HepG2 (cell line): ENCODE results near the gene LSM2. TPM values are rescaled to one million over a fixed set of nuclear protein-coding genes. Genes with fewer than 3 reads are reported as not detected.

Source experiments
- ETV6 ChIP-seq: sonication (generic); formaldehyde crosslinking; conservative IDR thresholded peaks from 2 replicates; pipeline ENCODE4 v1.4.0; 2020; ENCODE audit warnings: missing genetic modification reagents
- FOXO1 ChIP-seq: sonication (generic); formaldehyde crosslinking; IDR thresholded peaks from 2 replicates; pipeline ENCODE4 v1.4.0; 2020; ENCODE audit warnings: missing genetic modification reagents
- GFI1 ChIP-seq: sonication (generic); formaldehyde crosslinking; IDR thresholded peaks from 2 replicates; pipeline ENCODE4 v1.5.0; 2020; ENCODE audit warnings: missing genetic modification reagents, mild to moderate bottlenecking, borderline replicate concordance
- KLF12 ChIP-seq: sonication (generic); formaldehyde crosslinking; IDR thresholded peaks from 2 replicates; pipeline ENCODE4 v1.4.0; 2020; ENCODE audit warnings: missing genetic modification reagents, borderline replicate concordance
- LCORL ChIP-seq, 2 experiments: fragments of 450-650 bp in 1 of 2; sonication (generic) in 1 of 2; formaldehyde crosslinking in 1 of 2; IDR thresholded peaks; 2 replicates each; pipeline versions ENCODE4 v1.5.0 to v1.6.1; 2017 to 2020; ENCODE audit warnings: antibody characterized with exemption in 1 of 2, missing genetic modification reagents in 1 of 2
- NKX3-1 ChIP-seq: sonication (generic); formaldehyde crosslinking; IDR thresholded peaks from 2 replicates; pipeline ENCODE4 v1.5.0; 2020; ENCODE audit warnings: missing genetic modification reagents
- PITX1 ChIP-seq: sonication (generic); formaldehyde crosslinking; IDR thresholded peaks from 2 replicates; pipeline ENCODE4 v1.5.1; 2020; ENCODE audit warnings: mild to moderate bottlenecking, missing genetic modification reagents
- ZBTB21 ChIP-seq: sonication (generic); formaldehyde crosslinking; IDR thresholded peaks from 2 replicates; pipeline ENCODE4 v1.4.0; 2020; ENCODE audit warnings: missing genetic modification reagents
- ZNF331 ChIP-seq: sonication (generic); formaldehyde crosslinking; IDR thresholded peaks from 2 replicates; pipeline ENCODE4 v1.4.0; 2020; ENCODE audit warnings: missing genetic modification reagents
- ZNF383 ChIP-seq: sonication (generic); formaldehyde crosslinking; IDR thresholded peaks from 2 replicates; pipeline ENCODE4 v1.4.0; 2020; ENCODE audit warnings: missing genetic modification reagents, mild to moderate bottlenecking, borderline replicate concordance
- ZNF614 ChIP-seq: IDR thresholded peaks from 2 replicates; pipeline ENCODE4 v1.6.1; 2018; ENCODE audit warnings: missing biosample characterization, missing genetic modification reagents, inconsistent platforms, borderline replicate concordance
- ZNF781 ChIP-seq: sonication (generic); formaldehyde crosslinking; IDR thresholded peaks from 2 replicates; pipeline ENCODE4 v1.5.1; 2020; ENCODE audit warnings: borderline replicate concordance, mild to moderate bottlenecking, missing genetic modification reagents; ENCODE audit errors: not compliant biosample characterization
- polyA plus RNA-seq, 8 experiments: library from polyadenylated mRNA; depleted of rRNA in 3 of 8; stranded (reverse) in 7 of 8; unstranded in 1 of 8; fragments of >200 nt; fragmentation: Illumina TruSeq in 4 of 8; extraction: Trizol in 4 of 8; gene quantifications; 2 replicates each; pipeline versions ENCODE4 v1.2.1 to v1.2.3, GENCODE V29; 2011 to 2016; ENCODE audit warnings: low read depth in 4 of 8, missing spikeins in 1 of 8, mixed read lengths in 1 of 8; ENCODE audit not compliant: insufficient read depth in 1 of 8
- total RNA-seq, 5 experiments: library from RNA; depleted of rRNA; stranded (reverse); fragments of >200 nt; fragmentation: Illumina TruSeq; extraction: Trizol; gene quantifications; 2 replicates each; pipeline ENCODE4 v1.2.3, GENCODE V29; 2016; ENCODE audit warnings: low read depth in 1 of 5
- TF ChIP-seq, protein P1 (sequence below): fragments of 450-650 bp; IDR thresholded peaks from 2 replicates; pipeline ENCODE4 v1.6.1; 2016
- TF ChIP-seq, protein P2 (sequence below): conservative IDR thresholded peaks from 2 replicates; pipeline ENCODE4 v1.6.1; 2018; ENCODE audit warnings: missing genetic modification reagents
- TF ChIP-seq, protein P3 (sequence below), 2 experiments: IDR thresholded peaks; 2 replicates each; pipeline ENCODE4 v1.6.1; 2011 to 2012; ENCODE audit warnings: low read length in 2 of 2, borderline replicate concordance in 1 of 2, low read depth in 1 of 2, mild to moderate bottlenecking in 1 of 2, moderate library complexity in 1 of 2
- TF ChIP-seq, protein P4 (sequence below): sonication (generic); formaldehyde crosslinking; IDR thresholded peaks from 2 replicates; pipeline ENCODE4 v1.5.0; 2020; ENCODE audit warnings: mild to moderate bottlenecking, low read depth, missing genetic modification reagents, borderline replicate concordance
- TF ChIP-seq, protein P5 (sequence below): sonication (generic); formaldehyde crosslinking; IDR thresholded peaks from 2 replicates; pipeline ENCODE4 v1.5.0; 2020; ENCODE audit warnings: missing genetic modification reagents
- TF ChIP-seq, protein P6 (sequence below): sonication (generic); formaldehyde crosslinking; IDR thresholded peaks from 2 replicates; pipeline ENCODE4 v1.4.0; 2020; ENCODE audit warnings: mild to moderate bottlenecking, missing genetic modification reagents

Gene LSM2
- total and polyA plus RNA-seq, 2 of the 13 experiments (the other 11 are each of a cell fraction or from before 2014, with no cell fraction given) = 69.4 to 90.5 TPM

DNA sequence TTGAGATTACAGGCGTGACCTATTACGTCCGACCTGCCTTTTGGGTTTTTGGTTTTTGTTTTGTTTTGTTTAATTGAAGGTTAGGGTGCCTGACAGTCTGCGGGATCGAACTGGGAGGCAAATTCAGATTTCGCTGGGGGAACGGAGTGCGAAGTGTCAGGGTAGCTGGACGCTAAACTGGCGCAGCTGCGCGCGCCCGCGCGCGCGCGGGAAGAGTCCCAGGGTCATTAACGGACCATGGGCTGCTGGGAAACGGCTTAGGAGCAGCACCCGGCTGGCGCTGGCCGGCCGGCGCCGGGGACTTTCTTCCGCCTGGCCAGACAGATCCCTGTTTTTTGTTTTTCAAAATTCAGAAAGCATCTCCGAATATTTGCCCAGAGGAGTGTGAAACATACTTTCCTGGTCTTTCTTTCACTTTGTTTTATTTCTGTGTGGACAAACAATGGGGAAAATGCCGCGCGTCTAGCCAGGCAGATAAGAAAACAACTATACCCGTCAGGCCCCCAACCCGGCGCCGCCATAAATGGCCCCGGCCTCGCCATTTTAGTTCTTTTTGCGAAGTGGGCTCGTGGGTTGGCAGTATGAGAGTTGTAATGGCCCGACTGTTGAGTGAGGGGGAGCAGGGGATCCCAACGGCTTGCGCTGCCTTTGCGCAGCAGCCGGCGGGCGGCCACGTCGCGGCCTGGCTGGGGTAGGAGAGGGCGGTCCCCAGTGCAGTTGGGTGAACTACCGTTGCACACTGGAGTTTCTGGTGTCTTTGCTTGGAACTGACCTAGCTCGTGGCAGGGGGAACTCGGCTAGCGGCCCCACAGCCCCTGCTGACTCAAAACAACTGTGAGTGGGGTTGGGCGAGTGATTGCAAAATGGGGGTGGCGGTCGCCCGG, 27.8 kb upstream of the LSM2 start (continued):
- TF ChIP-seq, protein P1, sequence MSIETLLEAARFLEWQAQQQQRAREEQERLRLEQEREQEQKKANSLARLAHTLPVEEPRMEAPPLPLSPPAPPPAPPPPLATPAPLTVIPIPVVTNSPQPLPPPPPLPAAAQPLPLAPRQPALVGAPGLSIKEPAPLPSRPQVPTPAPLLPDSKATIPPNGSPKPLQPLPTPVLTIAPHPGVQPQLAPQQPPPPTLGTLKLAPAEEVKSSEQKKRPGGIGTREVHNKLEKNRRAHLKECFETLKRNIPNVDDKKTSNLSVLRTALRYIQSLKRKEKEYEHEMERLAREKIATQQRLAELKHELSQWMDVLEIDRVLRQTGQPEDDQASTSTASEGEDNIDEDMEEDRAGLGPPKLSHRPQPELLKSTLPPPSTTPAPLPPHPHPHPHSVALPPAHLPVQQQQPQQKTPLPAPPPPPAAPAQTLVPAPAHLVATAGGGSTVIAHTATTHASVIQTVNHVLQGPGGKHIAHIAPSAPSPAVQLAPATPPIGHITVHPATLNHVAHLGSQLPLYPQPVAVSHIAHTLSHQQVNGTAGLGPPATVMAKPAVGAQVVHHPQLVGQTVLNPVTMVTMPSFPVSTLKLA = peak; percentile 29; the same call in 1 of the 2 replicates
- TF ChIP-seq ZNF331 (CRISPR knock-in tag) = peak; percentile 54; the same call in 1 of the 2 replicates
- peak; percentile 87; the same call in 1 of the 2 replicates for TF ChIP-seq ZNF383
- peak; percentile 17 for TF ChIP-seq ZNF781 (CRISPR knock-in tag)
- TF ChIP-seq, protein P2, sequence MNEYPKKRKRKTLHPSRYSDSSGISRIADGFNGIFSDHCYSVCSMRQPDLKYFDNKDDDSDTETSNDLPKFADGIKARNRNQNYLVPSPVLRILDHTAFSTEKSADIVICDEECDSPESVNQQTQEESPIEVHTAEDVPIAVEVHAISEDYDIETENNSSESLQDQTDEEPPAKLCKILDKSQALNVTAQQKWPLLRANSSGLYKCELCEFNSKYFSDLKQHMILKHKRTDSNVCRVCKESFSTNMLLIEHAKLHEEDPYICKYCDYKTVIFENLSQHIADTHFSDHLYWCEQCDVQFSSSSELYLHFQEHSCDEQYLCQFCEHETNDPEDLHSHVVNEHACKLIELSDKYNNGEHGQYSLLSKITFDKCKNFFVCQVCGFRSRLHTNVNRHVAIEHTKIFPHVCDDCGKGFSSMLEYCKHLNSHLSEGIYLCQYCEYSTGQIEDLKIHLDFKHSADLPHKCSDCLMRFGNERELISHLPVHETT = no peak
- TF ChIP-seq PITX1 (CRISPR knock-in tag) = peak; percentile 71; the same call in 1 of the 2 replicates
- peak; percentile 86 for TF ChIP-seq ETV6 (CRISPR knock-in tag)
- peak; percentile 79; the same call in 1 of the 2 replicates for TF ChIP-seq LCORL (IDR thresholded peaks at IDR 0.05)
- peak; percentile 30; the same call in 1 of the 2 replicates for TF ChIP-seq LCORL (CRISPR knock-in tag; IDR thresholded peaks at IDR 0.05)
- TF ChIP-seq, protein P3, sequence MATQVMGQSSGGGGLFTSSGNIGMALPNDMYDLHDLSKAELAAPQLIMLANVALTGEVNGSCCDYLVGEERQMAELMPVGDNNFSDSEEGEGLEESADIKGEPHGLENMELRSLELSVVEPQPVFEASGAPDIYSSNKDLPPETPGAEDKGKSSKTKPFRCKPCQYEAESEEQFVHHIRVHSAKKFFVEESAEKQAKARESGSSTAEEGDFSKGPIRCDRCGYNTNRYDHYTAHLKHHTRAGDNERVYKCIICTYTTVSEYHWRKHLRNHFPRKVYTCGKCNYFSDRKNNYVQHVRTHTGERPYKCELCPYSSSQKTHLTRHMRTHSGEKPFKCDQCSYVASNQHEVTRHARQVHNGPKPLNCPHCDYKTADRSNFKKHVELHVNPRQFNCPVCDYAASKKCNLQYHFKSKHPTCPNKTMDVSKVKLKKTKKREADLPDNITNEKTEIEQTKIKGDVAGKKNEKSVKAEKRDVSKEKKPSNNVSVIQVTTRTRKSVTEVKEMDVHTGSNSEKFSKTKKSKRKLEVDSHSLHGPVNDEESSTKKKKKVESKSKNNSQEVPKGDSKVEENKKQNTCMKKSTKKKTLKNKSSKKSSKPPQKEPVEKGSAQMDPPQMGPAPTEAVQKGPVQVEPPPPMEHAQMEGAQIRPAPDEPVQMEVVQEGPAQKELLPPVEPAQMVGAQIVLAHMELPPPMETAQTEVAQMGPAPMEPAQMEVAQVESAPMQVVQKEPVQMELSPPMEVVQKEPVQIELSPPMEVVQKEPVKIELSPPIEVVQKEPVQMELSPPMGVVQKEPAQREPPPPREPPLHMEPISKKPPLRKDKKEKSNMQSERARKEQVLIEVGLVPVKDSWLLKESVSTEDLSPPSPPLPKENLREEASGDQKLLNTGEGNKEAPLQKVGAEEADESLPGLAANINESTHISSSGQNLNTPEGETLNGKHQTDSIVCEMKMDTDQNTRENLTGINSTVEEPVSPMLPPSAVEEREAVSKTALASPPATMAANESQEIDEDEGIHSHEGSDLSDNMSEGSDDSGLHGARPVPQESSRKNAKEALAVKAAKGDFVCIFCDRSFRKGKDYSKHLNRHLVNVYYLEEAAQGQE (IDR thresholded peaks at IDR 0.05; ENCODE audit: borderline replicate concordance in 1 of 2, low read depth in 1 of 2, low read length in 2 of 2) = peak in 1 of 2 experiments; percentile 77; a peak in 2 of 4 replicates
- TF ChIP-seq NKX3-1 (CRISPR knock-in tag) = peak; percentile 89
- TF ChIP-seq ZNF614 = peak; percentile 53
- TF ChIP-seq ZBTB21 (CRISPR knock-in tag) = no peak; the same call in 1 of the 2 replicates
- peak; percentile 92 for TF ChIP-seq KLF12 (CRISPR knock-in tag)
- TF ChIP-seq, protein P4, sequence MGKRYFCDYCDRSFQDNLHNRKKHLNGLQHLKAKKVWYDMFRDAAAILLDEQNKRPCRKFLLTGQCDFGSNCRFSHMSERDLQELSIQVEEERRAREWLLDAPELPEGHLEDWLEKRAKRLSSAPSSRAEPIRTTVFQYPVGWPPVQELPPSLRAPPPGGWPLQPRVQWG (CRISPR knock-in tag) = 0 out of 2 replicates have a peak, but pooled peaks have one; percentile 49
- TF ChIP-seq, protein P5, sequence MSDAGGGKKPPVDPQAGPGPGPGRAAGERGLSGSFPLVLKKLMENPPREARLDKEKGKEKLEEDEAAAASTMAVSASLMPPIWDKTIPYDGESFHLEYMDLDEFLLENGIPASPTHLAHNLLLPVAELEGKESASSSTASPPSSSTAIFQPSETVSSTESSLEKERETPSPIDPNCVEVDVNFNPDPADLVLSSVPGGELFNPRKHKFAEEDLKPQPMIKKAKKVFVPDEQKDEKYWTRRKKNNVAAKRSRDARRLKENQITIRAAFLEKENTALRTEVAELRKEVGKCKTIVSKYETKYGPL (CRISPR knock-in tag) = peak; percentile 78
- TF ChIP-seq, protein P6, sequence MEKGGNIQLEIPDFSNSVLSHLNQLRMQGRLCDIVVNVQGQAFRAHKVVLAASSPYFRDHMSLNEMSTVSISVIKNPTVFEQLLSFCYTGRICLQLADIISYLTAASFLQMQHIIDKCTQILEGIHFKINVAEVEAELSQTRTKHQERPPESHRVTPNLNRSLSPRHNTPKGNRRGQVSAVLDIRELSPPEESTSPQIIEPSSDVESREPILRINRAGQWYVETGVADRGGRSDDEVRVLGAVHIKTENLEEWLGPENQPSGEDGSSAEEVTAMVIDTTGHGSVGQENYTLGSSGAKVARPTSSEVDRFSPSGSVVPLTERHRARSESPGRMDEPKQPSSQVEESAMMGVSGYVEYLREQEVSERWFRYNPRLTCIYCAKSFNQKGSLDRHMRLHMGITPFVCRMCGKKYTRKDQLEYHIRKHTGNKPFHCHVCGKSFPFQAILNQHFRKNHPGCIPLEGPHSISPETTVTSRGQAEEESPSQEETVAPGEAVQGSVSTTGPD (CRISPR knock-in tag) = 0 out of 2 replicates have a peak, but pooled peaks have one; percentile 39
- peak; percentile 73 for TF ChIP-seq FOXO1 (CRISPR knock-in tag)
- TF ChIP-seq GFI1 = peak; percentile 15; the same call in 1 of the 2 replicates
